Gastroesophageal sphincter (tissue), 3 donors: Measurements from ENCODE around the gene GDPD5.

Experiments
- POLR2A ChIP-seq, 2 donors: fragments of 450-650 bp; IDR thresholded peaks; one replicate each; pipeline ENCODE4 v1.6.1; 2017; ENCODE audit warnings: antibody characterized with exemption in 2 of 2, mild to moderate bottlenecking in 2 of 2, moderate library complexity in 1 of 2
- POLR2AphosphoS5 ChIP-seq: sonication (generic); formaldehyde crosslinking; IDR thresholded peaks from one replicate; pipeline ENCODE4 v1.6.1; 2017; ENCODE audit warnings: antibody characterized with exemption
- TF ChIP-seq, protein P1 (sequence below), 4 experiments: fragments of 200-600 bp in 2 of 4; fragments of 450-650 bp in 2 of 4; sonication (generic) in 1 of 4; IDR thresholded peaks; one replicate each; pipeline ENCODE4 v1.5.1; 2017 to 2019; ENCODE audit warnings: antibody characterized with exemption in 4 of 4, mild to moderate bottlenecking in 2 of 4, moderate library complexity in 2 of 4

DNA sequence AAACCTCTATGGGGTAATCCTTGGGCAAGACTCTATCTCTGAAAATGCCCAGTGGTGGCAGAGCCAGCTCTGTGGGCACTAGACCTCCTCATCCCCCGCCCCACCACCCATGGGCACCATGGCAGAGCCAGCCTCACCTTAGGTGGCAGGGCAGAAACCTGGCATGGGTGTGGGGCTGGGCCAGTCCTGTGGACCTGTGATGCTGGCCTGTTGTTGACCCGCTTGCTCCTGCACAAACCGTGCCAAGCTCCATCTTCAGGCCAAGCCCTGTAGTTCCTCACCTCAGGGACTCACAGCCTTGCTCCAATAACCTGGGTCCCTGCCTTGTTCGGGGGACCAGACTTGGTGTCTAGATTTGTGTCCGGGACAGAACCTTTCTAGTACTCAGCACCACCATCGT is 27.4 kb upstream of the GDPD5 start:
- TF ChIP-seq, protein P1, sequence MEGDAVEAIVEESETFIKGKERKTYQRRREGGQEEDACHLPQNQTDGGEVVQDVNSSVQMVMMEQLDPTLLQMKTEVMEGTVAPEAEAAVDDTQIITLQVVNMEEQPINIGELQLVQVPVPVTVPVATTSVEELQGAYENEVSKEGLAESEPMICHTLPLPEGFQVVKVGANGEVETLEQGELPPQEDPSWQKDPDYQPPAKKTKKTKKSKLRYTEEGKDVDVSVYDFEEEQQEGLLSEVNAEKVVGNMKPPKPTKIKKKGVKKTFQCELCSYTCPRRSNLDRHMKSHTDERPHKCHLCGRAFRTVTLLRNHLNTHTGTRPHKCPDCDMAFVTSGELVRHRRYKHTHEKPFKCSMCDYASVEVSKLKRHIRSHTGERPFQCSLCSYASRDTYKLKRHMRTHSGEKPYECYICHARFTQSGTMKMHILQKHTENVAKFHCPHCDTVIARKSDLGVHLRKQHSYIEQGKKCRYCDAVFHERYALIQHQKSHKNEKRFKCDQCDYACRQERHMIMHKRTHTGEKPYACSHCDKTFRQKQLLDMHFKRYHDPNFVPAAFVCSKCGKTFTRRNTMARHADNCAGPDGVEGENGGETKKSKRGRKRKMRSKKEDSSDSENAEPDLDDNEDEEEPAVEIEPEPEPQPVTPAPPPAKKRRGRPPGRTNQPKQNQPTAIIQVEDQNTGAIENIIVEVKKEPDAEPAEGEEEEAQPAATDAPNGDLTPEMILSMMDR (IDR thresholded peaks at IDR 0.05): no peak
- TF ChIP-seq POLR2A (IDR thresholded peaks at IDR 0.05) (no peak), POLR2AphosphoS5 (no peak)
